ENCODE data around the gene ALDOC. TPM values are rescaled to one million over a fixed set of nuclear protein-coding genes. Genes with fewer than 3 reads are reported as not detected.
A peak's percentile ranks its signal among the peaks of the same experiment; 100 is the strongest.
"Not testable (repeated sequence)": the region's sequence is repeated elsewhere in the genome, so short reads cannot be mapped to it uniquely, and the experiment has no call there.

ALDOC gene
- polyA plus RNA-seq (ENCODE audit: insufficient read depth in 1 of 5, insufficient read length in 5 of 5, low replicate concordance in 1 of 5): 10 to 100 TPM; 16.1 to 21.6 (median 20.2) TPM
- long read RNA-seq, donor 1, transcript ALDOC-201 (9 exons, 1,982 nt): major isoform, 12 of 13 reads
- long read RNA-seq, donor 1, partial matches to known transcripts: 0 of 13 reads
- long read RNA-seq, donor 1, other reads (novel, unspliced or antisense): 0 of 13 reads
- long read RNA-seq, donor 2, partial matches to known transcripts: 5 of 9 reads
- long read RNA-seq, donor 2, other reads (novel, unspliced or antisense): 0 of 9 reads
- long read RNA-seq, donor 3, partial matches to known transcripts: 0 of 2 reads
- long read RNA-seq, donor 3, other reads (novel, unspliced or antisense): 0 of 2 reads
- long read RNA-seq, donor 4, transcript ALDOC-201 (9 exons, 1,982 nt): major isoform, 5 of 5 reads
- long read RNA-seq, donor 4, partial matches to known transcripts: 0 of 5 reads
- long read RNA-seq, donor 4, other reads (novel, unspliced or antisense): 0 of 5 reads
- long read RNA-seq, donor 5, partial matches to known transcripts: 0 of 3 reads
- long read RNA-seq, donor 5, other reads (novel, unspliced or antisense): 0 of 3 reads
- long read RNA-seq, donor 6, transcript ALDOC-201 (9 exons, 1,982 nt): major isoform, 12 of 13 reads
- long read RNA-seq, donor 6, partial matches to known transcripts: 0 of 13 reads
- long read RNA-seq, donor 6, other reads (novel, unspliced or antisense): 0 of 13 reads
- long read RNA-seq, donor 7, transcript ALDOC-201 (9 exons, 1,982 nt): major isoform, 5 of 14 reads
- long read RNA-seq, donor 7, partial matches to known transcripts: 7 of 14 reads
- long read RNA-seq, donor 7, other reads (novel, unspliced or antisense): 0 of 14 reads
- long read RNA-seq, donor 8, partial matches to known transcripts: 0 of 4 reads
- long read RNA-seq, donor 8, other reads (novel, unspliced or antisense): 0 of 4 reads

- peak; percentile 90 to 92 for DNase-seq
Observed at GRCh38 chr17:28576758-28577465, at the start of gene ALDOC. Gene ALDOC (minus strand): TSS chr17:28576895. CDS start chr17:28575532, 1,363 bp downstream.

- DNase-seq: no peak
Observed at GRCh38 chr17:28624148-28624547, 47.5 kb upstream of the ALDOC start.

- DNase-seq: no peak
Observed at GRCh38 chr17:28623696-28624095, 47.0 kb upstream of the ALDOC start.

- DNase-seq: no peak
Observed at GRCh38 chr17:28622186-28622585, 45.5 kb upstream of the ALDOC start.

- no peak for DNase-seq
Observed at GRCh38 chr17:28620010-28620409, 43.3 kb upstream of the ALDOC start.

- no peak for DNase-seq
Observed at GRCh38 chr17:28618464-28618863, 41.8 kb upstream of the ALDOC start.

GRCh38 chr17:28616281-28616680 is 39.6 kb upstream of the ALDOC start:
- DNase-seq: no peak

- no peak for DNase-seq
Observed at GRCh38 chr17:28615260-28615940, 38.7 kb upstream of the ALDOC start.

GRCh38 chr17:28613931-28614381 is 37.3 kb upstream of the ALDOC start, which contains the start of gene RSKR:
Gene RSKR (minus strand): TSS chr17:28614185. CDS start chr17:28614161, 24 bp downstream.
- no peak for DNase-seq

GRCh38 chr17:28612936-28613872 is 36.5 kb upstream of the ALDOC start:
- DNase-seq: peak in 1 of 2 donors; percentile 28

- no peak for DNase-seq
Observed at GRCh38 chr17:28612531-28612930, 35.8 kb upstream of the ALDOC start.

- DNase-seq: no peak
Observed at GRCh38 chr17:28610376-28610775, 33.7 kb upstream of the ALDOC start.

- DNase-seq: not testable (repeated sequence)
Observed at GRCh38 chr17:28604031-28604430, 27.3 kb upstream of the ALDOC start.

- peak; percentile 61 to 67 for DNase-seq
Observed at GRCh38 chr17:28599311-28600184, 22.9 kb upstream of the ALDOC start.

GRCh38 chr17:28598799-28599310 is 22.2 kb upstream of the ALDOC start, which contains the start of gene SPAG5:
Gene SPAG5 (minus strand): TSS chr17:28599025. CDS start chr17:28598946, 79 bp downstream.
- peak; percentile 91 to 93 for DNase-seq

GRCh38 chr17:28598389-28598788 is 21.7 kb upstream of the ALDOC start:
- no peak for DNase-seq

GRCh38 chr17:28597606-28598383 is 21.1 kb upstream of the ALDOC start:
- no peak for DNase-seq

- DNase-seq: no peak
Observed at GRCh38 chr17:28592260-28592659, 15.6 kb upstream of the ALDOC start.

Data from right lung (tissue), 10 donors.